Stimulated activated CD4-positive, alpha-beta T cell treated with anti-CD3 and anti-CD28 coated beads, Interleukin-2, amount 100 ng/mL, for 48 hours (primary cell): Measurements from ENCODE around the gene RGS4.
"Not testable (repeated sequence)": the region's sequence is repeated elsewhere in the genome, so short reads cannot be mapped to it uniquely, and the experiment has no call there.

Source experiments
- DNase-seq, 2 donors: peaks; one replicate each; pipeline ENCODE4 v3.0.0-alpha.2; 2020

The RGS4 gene

DNA sequence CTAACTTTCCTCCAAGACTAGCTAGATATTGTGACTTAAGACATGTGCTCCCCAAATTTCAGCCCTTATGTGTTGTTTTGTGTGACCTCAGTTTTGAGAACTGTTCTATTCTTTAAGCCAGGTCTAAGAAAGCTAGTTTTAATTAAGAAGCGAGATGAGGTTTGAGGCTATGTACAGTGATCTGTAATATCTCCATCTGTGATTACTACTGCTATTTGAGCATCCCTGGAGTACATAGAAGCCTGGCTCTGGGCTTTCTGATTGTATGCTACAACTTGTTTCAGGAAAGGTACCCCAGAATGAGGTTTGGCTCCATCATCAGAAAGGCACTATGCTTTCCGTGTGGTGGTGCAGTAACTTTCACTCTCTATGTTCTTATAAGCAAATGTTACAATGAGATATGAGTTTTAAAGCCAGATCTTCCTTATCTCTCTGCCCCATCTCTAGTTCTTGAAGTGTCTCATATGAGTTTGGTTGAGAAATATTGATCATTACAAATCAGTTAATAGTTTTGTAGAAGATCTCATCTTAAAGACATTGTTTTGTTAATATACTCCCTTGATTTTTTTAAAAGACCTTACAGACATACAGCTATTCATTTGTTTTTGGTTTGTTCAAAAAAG is 605 bp downstream of the RGS4 start:
- no peak for DNase-seq

DNA sequence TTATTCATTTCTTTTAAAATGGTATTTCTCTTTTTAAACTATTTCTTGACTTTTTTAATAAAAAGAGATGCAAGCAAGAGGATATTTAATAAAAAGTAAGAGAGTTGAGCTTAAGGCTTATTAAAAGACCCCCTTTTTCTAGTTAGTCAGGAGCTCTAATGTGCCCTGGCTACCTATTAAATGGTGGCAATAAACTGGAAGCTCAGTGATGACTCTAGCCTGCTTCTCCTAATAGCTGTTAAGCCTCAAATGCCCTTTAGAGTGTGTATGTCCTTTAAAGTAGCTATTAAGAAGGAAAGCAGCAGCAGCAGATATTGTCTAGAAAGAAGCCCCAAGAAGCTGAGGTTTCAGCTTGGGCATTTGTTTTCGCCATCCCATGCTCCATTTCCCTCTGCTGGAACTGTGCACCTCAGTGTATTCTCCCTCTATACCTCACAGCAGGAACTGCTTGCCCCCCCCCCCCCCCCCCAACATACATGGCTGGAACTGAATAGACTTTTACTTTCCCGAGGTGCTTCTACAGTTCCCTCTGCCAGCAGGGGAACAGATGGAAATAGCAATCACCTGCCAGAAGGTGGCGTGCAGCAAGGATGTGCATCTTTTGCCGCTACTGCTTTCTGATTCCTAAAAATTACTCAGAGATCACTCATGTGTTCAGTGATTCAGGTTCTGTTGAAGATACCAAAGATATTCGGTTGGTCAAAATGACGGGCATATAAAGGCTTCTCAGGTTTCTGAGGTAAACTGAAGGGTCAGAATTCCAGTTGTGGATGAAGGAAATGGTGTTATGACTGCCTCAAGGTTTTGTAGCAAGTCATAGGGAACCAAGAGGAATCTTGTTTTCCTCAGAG is 2.5 kb downstream of the RGS4 start:
- peak; percentile 32 to 39 for DNase-seq

GRCh38 chr1:163072658-163073057 is 3.5 kb downstream of the RGS4 start:
- no peak for DNase-seq

- DNase-seq = no peak
Measured at GRCh38 chr1:163074004-163074403, 4.8 kb downstream of the RGS4 start.

DNA sequence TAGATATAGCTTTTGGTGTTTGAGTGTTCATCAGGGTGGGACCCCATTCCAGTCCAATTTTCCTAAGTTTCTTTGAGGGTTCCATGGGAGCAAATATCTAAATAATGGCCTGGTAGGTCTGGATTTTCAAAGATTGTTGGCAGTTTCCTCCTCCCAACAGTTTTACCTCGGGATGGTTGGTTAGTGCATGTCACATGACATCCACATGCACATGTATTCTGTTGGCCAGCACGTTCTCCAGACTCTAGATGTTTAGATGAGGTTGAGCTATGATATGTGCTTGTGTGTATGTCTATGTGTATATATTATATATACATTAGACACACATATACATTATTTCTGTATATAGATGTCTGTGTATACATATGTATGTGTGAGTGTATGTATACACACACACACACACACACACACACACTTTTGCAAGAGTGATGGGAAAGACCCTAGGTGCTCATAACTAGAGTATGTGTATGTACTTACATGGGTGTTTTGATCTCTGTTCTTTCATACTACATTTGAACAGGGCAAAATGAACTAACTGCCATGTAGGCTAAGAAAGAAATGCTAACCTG is 5.6 kb downstream of the RGS4 start:
- no peak for DNase-seq

DNA sequence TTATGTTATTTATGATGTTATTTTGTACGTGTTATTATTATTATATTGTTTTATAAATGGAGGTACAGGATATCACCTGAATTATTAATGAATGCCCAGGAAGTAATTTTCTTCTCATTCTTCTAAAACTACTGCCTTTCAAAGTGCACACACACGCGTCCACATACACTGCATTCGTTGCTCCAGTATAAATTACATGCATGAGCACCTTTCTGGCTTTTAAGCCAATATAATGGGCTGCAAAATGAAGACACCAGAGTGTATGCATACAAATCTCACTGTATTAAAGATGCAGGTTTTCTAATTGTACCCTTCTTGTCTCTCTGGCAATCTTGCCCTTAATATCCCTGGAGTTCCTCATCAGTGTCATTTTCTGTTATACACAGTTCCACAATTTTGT is 6.9 kb downstream of the RGS4 start:
- no peak for DNase-seq

- DNase-seq = no peak
Measured at GRCh38 chr1:163076446-163076845, 7.3 kb downstream of the RGS4 start.

DNA sequence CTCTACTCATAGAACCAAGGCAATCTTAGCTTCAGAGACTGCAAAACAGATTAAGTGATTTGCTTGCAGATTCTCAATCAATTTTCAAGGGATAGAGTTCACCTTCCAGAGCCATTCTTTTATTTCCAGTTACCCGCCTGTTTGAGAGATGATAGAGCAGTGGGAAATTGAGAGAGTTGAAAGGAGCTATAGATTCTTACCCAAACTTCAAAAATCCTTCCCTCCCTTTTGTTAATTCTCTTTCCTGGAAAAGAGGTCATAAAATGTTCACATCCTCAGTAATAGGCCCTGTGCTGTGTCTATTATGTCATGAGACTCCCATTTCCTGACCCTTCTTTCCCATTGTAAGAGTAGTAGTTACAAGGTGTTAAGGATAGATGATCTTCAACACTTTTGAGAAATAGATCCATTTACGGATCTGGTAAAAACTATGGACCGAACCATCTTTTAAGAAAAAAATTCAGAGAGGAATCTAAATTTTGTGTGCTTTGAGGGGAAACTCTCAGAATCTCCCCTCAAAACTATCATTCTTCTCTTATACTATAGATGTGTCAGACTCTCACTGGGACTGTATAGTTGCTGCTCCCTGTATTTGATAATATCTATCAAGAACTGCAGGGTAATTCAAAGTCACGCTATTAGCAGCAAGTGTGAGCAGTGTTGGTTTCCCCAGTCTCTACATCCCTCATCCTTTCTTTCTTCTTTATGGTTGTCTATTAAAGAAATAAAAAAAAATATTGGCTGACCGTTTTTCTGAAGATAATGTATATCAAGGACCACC is 8.0 kb downstream of the RGS4 start:
- no peak for DNase-seq

DNA sequence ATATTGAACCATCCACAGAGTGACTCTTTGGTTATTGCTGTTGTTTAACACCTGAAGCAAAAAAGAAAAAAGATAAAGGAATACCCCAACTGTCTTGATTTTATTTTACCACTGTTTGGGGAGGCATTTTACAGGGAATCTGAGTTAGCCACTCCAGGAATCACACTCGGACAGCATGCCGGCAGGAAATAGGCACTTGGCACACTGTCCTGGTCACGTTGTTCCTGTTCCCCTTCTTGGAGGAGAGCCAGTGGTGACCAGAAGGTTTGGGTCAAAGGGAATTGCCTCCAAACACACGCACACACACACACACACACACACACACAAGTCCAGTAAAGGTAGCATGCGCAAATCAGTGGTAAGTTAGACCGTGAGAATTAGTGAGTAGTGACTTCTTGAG is 13.8 kb downstream of the RGS4 start:
- DNase-seq = no peak

DNA sequence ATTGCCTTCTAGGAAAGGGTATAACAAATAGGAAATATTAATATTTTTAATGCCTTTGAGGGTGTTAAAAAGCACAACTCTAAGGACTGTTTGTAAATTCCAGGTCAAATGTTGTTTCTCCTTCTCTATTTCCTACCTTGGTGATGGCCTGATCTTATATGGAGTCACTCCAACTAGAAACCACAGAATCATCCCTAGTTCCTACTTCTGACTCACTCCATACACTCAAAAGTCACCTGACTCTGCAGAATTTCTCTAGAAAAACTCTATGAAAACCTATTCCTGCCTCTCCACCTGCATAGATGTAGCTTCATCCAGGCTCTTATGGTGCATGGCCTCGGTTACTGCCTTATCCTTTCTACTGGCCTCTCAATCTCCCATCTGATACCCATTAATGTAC is 14.5 kb downstream of the RGS4 start:
- DNase-seq = no peak

GRCh38 chr1:163084330-163084729 is 15.2 kb downstream of the RGS4 start:
- no peak for DNase-seq

DNA sequence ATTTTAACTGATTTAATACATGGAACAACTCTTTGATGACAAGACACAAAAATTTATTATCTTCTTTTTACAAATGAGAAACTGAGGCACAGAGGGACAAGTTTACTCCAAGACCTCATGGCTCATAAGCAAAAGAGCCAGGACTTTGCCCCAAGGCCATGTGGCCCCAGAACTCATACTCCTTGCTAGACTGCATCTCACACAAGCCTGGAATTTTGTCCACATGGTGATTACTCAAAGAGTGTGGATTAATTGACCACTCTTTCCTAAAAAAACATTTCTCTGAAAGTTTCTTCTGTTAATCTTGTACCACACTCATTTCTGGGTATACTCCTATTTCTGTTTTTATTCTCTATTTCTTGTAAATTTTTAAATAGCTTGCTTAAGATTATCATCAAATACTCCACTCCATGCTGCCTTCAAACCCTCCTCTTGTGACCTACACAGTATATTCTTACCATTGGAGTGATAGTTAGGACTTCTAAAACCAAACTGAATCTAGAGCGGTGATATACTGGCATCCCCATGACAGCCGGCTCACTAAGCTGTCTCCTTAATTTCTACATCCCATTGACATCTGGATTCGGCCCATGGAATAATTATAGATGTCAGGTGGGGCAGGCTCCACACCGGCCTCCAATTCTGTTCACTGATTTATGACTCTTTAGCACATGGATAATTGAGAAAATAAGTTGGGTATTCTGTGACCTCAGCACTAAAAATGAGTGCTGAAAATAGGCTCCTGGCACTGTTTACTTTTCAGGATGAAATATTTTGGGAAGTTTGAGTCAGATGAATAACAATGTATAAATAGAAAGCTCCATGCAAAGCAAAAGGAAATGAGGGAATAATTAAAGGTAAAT is 16.1 kb downstream of the RGS4 start:
- DNase-seq = no peak

DNA sequence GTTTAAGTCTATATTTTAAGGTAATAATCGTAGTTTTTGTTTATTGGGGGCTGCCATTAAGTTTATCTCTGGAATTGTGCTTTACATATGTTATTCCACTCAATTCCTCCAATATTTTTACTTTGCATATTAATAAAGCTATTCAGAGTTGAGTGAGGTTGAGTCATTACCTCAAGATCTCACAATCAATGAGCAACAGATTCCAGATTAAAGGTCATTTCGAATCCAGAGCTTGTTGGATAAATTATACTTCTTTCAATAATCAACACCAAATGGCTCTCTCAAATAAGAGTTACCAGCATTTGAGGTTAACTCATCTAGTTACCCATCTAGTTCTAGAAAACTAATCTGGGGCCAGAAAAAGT is 16.7 kb downstream of the RGS4 start:
- DNase-seq = no peak

GRCh38 chr1:163089117-163089516 is 20.0 kb downstream of the RGS4 start:
- not testable (repeated sequence) for DNase-seq

DNA sequence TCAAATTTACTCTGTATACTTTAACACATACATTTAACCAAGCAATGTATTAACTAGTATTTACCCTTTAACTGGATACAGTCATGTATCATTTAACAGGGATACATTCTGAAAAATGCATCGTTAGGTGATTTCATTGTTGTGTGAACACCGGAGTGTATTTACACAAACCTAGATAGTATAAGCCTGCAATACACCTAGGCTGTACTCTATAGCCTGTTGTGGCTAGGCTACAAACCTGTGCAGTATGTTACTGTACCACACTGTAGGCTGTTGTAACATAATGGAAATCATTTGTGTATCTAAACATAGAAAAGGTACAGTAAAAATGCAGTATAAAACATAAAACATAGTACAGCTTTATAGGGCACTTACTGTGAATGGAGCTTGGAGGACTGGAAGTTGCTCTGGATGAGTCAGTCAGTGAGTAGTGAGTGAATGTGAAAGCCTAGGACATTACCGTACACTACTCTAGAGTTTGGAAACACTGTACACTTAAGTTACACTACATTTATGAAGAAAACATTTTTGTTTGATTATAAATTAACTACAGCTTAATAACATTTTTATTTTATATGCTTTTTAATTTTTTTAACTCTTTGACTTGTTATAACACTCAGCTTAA is 21.3 kb downstream of the RGS4 start:
- DNase-seq = no peak

GRCh38 chr1:163093169-163093568 is 24.0 kb downstream of the RGS4 start:
- DNase-seq = no peak

DNA sequence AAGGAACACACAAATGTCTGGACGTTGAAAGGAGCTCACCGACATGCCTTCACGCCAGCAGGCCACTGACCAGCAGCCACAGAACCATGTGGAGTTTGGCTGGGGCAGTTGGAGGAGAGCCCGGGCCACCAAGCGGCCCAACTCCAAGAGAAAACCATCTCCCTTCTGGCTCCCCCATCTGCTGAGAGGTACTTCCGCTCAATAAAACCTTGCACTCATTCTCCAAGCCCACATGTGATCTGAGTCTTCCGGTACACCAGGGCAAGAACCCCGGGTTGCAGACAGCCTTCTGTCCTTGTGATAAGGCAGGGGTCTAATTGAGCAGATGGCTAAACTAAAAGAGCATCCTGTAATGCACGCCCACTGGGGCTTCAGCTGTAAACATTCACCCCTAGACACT is 24.4 kb downstream of the RGS4 start:
- no peak for DNase-seq

DNA sequence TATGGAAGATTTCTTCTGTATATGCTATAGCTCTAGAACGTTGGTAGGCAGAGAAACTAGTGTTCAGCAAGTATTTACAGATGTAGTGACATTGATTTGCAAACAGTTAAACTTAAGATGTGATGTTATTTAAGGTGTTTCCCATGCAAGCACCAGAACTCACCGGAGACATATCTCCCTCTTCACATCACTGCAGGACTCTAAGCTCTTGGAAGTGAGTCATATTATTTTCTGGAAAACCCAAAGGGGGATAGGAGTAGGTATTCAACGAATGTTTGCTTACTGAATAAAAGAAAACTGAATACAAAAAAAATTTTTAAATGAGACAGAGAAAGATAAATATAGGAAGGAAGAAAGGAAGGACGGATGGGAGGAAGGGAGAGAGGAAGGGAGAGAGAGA is 25.0 kb downstream of the RGS4 start:
- DNase-seq = no peak

GRCh38 chr1:163094589-163094988 is 25.4 kb downstream of the RGS4 start:
- no peak for DNase-seq

- no peak for DNase-seq
Measured at GRCh38 chr1:163095213-163095612, 26.1 kb downstream of the RGS4 start.

DNA sequence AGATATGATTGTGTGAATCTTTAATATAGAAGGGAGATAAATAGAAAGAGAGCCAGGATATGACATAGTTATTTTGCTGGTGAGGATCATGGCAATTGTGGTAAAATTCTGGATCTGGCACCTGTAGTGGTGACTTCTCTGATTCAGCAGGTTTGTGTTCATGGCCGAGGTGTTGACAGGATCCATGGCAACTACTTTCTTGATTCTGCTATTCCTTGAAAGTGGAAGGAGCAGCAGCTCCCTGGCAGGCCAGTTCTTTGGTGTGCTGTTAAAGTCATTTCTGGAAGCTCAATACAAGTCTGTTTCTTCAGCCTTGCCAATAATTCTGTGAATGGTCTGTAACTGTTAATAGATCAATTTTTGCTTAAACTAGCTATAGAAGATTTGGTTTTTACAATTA is 33.4 kb downstream of the RGS4 start:
- no peak for DNase-seq
